Caco-2 (cell line): ENCODE results near the gene SPAG17. TPM values are rescaled to one million over a fixed set of nuclear protein-coding genes. Genes with fewer than 3 reads are reported as not detected.

ENCODE experiments used
- BruUV-seq: library from RNA; stranded (reverse); fragments of 400-500 nt; replicated peaks from 2 replicates; lab custom pipeline; 2021; lab: Mats Ljungman, UMichigan
- CTCF ChIA-PET: fragments of 300-600 bp; sonication (Branson Sonifier 250); formaldehyde crosslinking; loops from one replicate; lab custom pipeline; 2022; ENCODE audit warnings: antibody characterized with exemption; lab: Charles Lee
- POLR2A ChIA-PET: fragments of 300-600 bp; sonication (Branson Sonifier 250); formaldehyde crosslinking; loops from one replicate; lab custom pipeline; 2022; ENCODE audit warnings: antibody characterized with exemption; lab: Charles Lee
- DNase-seq, 2 experiments: peaks; one replicate each; pipeline versions ENCODE4 v3.0.0 to v3.0.0-alpha.2; 2020 to 2022
- H3K27me3 ChIP-seq: replicated peaks from 2 replicates; pipeline ENCODE4 v1.6.0; 2011; ENCODE audit warnings: low read length; ENCODE audit not compliant: control insufficient read depth, insufficient read depth
- H3K36me3 ChIP-seq: 2 replicates; pipeline ENCODE4 v1.5.1; 2011; ENCODE audit warnings: low read length; ENCODE audit not compliant: control insufficient read depth, insufficient read depth
- H3K4me1 ChIP-seq: fragments of 250-450 bp; sonication (Bioruptor Pico); 2 replicates; pipeline ENCODE4 v1.5.1; 2020; ENCODE audit warnings: mild to moderate bottlenecking
- H3K4me3 ChIP-seq: 2 replicates; pipeline ENCODE4 v1.5.1; 2011; ENCODE audit warnings: low read depth, mild to moderate bottlenecking, control low read depth, low read length
- H3K9me3 ChIP-seq: fragments of 250-450 bp; sonication (Bioruptor Pico); 2 replicates; pipeline ENCODE4 v1.5.1; 2020; ENCODE audit warnings: mild to moderate bottlenecking, moderate library complexity
- H3K27ac Mint-ChIP-seq: one replicate; pipeline ENCODE4 v1.8.0; 2022; ENCODE audit warnings: mixed read lengths; ENCODE audit not compliant: unreplicated experiment
- H3K27me3 Mint-ChIP-seq: one replicate; pipeline ENCODE4 v1.8.0; 2022; ENCODE audit warnings: mixed read lengths; ENCODE audit not compliant: insufficient read depth, unreplicated experiment
- H3K36me3 Mint-ChIP-seq: one replicate; pipeline ENCODE4 v1.8.0; 2022; ENCODE audit warnings: mild to moderate bottlenecking, mixed read lengths; ENCODE audit not compliant: insufficient read depth, unreplicated experiment
- H3K4me1 Mint-ChIP-seq: one replicate; pipeline ENCODE4 v1.8.0; 2022; ENCODE audit warnings: low read depth, mixed read lengths; ENCODE audit not compliant: unreplicated experiment
- H3K4me3 Mint-ChIP-seq: one replicate; pipeline ENCODE4 v1.8.0; 2022; ENCODE audit warnings: mild to moderate bottlenecking, moderate library complexity, mixed read lengths; ENCODE audit not compliant: unreplicated experiment
- H3K9me3 Mint-ChIP-seq: one replicate; pipeline ENCODE4 v1.8.0; 2022; ENCODE audit warnings: mixed read lengths; ENCODE audit not compliant: unreplicated experiment
- intact Hi-C: fragments of 100-400 bp; cut with micrococcal nuclease; formaldehyde crosslinking; loops from one replicate; pipeline ENCODE4 v1.10.0; 2022; ENCODE audit not compliant: unreplicated experiment
- total RNA-seq: library from RNA; stranded (reverse); gene quantifications from 2 replicates; pipeline ENCODE4 v1.2.3, GENCODE V29; 2022
- TF ChIP-seq, protein P1 (sequence below), 2 experiments: fragments of 200-600 bp in 1 of 2; IDR thresholded peaks; 1 replicate in 1 of 2; 2 replicates in 1 of 2; pipeline versions ENCODE4 v1.5.1 to v1.8.0; 2011 to 2022; ENCODE audit warnings: antibody characterized with exemption in 1 of 2, control low read depth in 1 of 2, inconsistent platforms in 1 of 2, low read depth in 1 of 2, low read length in 1 of 2, mild to moderate bottlenecking in 1 of 2, moderate library complexity in 1 of 2; ENCODE audit not compliant: insufficient read depth in 1 of 2, severe bottlenecking in 1 of 2, unreplicated experiment in 1 of 2

The SPAG17 gene
- total RNA-seq, 1 experiment from 2014 or later = not detected

DNA sequence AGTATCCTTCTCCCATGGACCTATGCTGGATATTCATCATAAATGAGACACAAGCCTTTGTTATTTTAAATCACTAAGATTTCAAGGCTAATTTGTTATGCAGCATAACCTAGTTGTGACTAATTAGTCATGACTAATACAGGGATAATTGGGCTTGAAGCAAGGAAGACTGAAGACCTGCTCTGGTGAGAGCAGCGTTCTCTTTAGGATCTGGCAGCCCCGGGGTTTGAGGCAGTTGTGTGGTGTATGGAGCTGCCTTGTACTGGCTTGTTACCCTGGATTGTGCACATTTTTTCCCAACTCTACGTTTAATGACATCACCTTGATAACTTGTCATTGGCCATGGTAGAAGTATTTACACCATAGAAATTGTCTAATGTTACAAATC, 25.7 kb upstream of the SPAG17 start:
- H3K27me3 Mint-ChIP-seq = peaks cover 5% of the 10 kb centered on the region
- BruUV-seq = no TSS peak
- CTCF ChIA-PET = no interaction called here
- intact Hi-C loops = no loop called here
- H3K4me1 ChIP-seq = no peaks in the 10 kb centered on the region
- H3K36me3 Mint-ChIP-seq = no peaks in the 10 kb centered on the region
- no peaks in the 10 kb centered on the region for H3K36me3 ChIP-seq
- H3K4me3 Mint-ChIP-seq = no peak overlapping the region
- POLR2A ChIA-PET = no interaction called here
- H3K27ac Mint-ChIP-seq = no peak overlapping the region
- no peaks in the 10 kb centered on the region for H3K4me1 Mint-ChIP-seq
- H3K27me3 ChIP-seq = no peaks in the 10 kb centered on the region
- DNase-seq = no peak
- H3K9me3 ChIP-seq = no peaks in the 10 kb centered on the region
- no peaks in the 10 kb centered on the region for H3K9me3 Mint-ChIP-seq
- no peak overlapping the region for H3K4me3 ChIP-seq
- TF ChIP-seq, protein P1, sequence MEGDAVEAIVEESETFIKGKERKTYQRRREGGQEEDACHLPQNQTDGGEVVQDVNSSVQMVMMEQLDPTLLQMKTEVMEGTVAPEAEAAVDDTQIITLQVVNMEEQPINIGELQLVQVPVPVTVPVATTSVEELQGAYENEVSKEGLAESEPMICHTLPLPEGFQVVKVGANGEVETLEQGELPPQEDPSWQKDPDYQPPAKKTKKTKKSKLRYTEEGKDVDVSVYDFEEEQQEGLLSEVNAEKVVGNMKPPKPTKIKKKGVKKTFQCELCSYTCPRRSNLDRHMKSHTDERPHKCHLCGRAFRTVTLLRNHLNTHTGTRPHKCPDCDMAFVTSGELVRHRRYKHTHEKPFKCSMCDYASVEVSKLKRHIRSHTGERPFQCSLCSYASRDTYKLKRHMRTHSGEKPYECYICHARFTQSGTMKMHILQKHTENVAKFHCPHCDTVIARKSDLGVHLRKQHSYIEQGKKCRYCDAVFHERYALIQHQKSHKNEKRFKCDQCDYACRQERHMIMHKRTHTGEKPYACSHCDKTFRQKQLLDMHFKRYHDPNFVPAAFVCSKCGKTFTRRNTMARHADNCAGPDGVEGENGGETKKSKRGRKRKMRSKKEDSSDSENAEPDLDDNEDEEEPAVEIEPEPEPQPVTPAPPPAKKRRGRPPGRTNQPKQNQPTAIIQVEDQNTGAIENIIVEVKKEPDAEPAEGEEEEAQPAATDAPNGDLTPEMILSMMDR (IDR thresholded peaks at IDR 0.05; ENCODE audit: insufficient read depth in 1 of 2, low read depth in 1 of 2, low read length in 1 of 2, severe bottlenecking in 1 of 2, unreplicated experiment in 1 of 2) = no peak

DNA sequence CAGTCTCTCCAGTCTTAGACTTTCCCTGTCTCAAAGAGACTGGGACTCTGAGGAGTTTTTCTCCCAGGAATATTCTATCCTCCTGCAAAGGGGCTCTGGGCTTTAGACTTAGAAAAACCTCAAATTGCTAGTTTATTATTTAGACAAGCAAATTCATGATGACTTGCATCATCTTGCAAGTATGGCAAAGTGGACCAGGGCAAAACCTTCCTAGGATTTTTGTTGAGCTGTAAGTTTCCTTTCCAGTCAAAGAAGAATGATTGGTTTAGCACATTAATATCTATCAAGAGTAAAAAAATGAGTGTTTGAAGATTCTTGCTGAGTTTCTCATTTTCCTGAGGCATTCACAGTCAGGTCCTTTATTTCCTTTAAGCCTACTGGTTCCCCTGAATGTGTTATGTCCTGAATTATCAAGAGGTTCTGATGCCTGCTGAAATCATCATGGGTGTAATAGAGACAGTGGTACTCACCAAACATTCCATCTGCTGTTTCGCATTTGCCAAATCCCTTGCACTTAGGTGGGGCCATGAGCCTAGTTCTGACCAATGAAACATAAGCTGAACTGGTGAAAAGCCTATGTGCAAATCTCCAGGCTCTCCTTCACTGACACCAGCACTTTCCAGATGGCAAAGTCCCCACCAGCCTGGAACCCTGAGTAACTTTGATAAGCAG, 25.2 kb upstream of the SPAG17 start:
- CTCF ChIA-PET = no interaction called here
- no peaks in the 10 kb centered on the region for H3K36me3 Mint-ChIP-seq

GRCh38 chr1:118209648-118210047, 24.6 kb upstream of the SPAG17 start:
- H3K27me3 ChIP-seq = no peaks in the 10 kb centered on the region
- TF ChIP-seq, protein P1 (IDR thresholded peaks at IDR 0.05; ENCODE audit: insufficient read depth in 1 of 2, low read depth in 1 of 2, low read length in 1 of 2, severe bottlenecking in 1 of 2, unreplicated experiment in 1 of 2) = no peak
- no peaks in the 10 kb centered on the region for H3K36me3 ChIP-seq
- intact Hi-C loops = no loop called here
- Mint-ChIP-seq H3K27me3 (peaks cover 5% of the 10 kb centered on the region), H3K36me3 (no peaks in the 10 kb centered on the region), H3K4me3 (no peak overlapping the region), H3K4me1 (no peaks in the 10 kb centered on the region), H3K9me3 (no peaks in the 10 kb centered on the region), H3K27ac (no peak overlapping the region)
- ChIA-PET POLR2A (no interaction called here), CTCF (no interaction called here)
- DNase-seq = no peak
- no peaks in the 10 kb centered on the region for H3K4me1 ChIP-seq
- no peak overlapping the region for H3K4me3 ChIP-seq
- no TSS peak for BruUV-seq
- no peaks in the 10 kb centered on the region for H3K9me3 ChIP-seq

More for the DNA sequence above, 25.2 kb upstream of the SPAG17 start:
- peaks cover 5% of the 10 kb centered on the region for H3K27me3 Mint-ChIP-seq
- Histone ChIP-seq H3K9me3 (no peaks in the 10 kb centered on the region), H3K4me1 (no peaks in the 10 kb centered on the region), H3K4me3 (no peak overlapping the region), H3K27me3 (no peaks in the 10 kb centered on the region), H3K36me3 (no peaks in the 10 kb centered on the region)
- H3K27ac Mint-ChIP-seq = no peak overlapping the region
- POLR2A ChIA-PET = no interaction called here
- no peaks in the 10 kb centered on the region for H3K4me1 Mint-ChIP-seq
- intact Hi-C loops = no loop called here
- DNase-seq = no peak
- no peaks in the 10 kb centered on the region for H3K9me3 Mint-ChIP-seq
- no peak overlapping the region for H3K4me3 Mint-ChIP-seq
- TF ChIP-seq, protein P1 (IDR thresholded peaks at IDR 0.05; ENCODE audit: insufficient read depth in 1 of 2, low read depth in 1 of 2, low read length in 1 of 2, severe bottlenecking in 1 of 2, unreplicated experiment in 1 of 2) = no peak
- BruUV-seq = no TSS peak
